Measurements from ENCODE around the gene SLC15A3.
"Not testable (repeated sequence)": the region's sequence is repeated elsewhere in the genome, so short reads cannot be mapped to it uniquely, and the experiment has no call there.

Gene SLC15A3

GRCh38 chr11:60977836-60978235 lies 25.9 kb upstream of the SLC15A3 start (continued):
- no peak for TF ChIP-seq OSR1 (CRISPR knock-in tag; IDR thresholded peaks at IDR 0.05)
- no peak for TF ChIP-seq ZNF565 (CRISPR knock-in tag; conservative IDR thresholded peaks at IDR 0.05; ENCODE audit: low read depth)
- no peak for TF ChIP-seq RARB (CRISPR knock-in tag; IDR thresholded peaks at IDR 0.05)
- TF ChIP-seq SNAI2 (CRISPR knock-in tag; IDR thresholded peaks at IDR 0.05): no peak

- TF ChIP-seq BACH2 (CRISPR knock-in tag; IDR thresholded peaks at IDR 0.05; ENCODE audit: borderline replicate concordance): no peak
- TF ChIP-seq POU6F1 (CRISPR knock-in tag; IDR thresholded peaks at IDR 0.05; ENCODE audit: borderline replicate concordance, low read depth): no peak
- no peak for TF ChIP-seq ZNF565 (CRISPR knock-in tag; conservative IDR thresholded peaks at IDR 0.05; ENCODE audit: low read depth)
- no peak for TF ChIP-seq CSDC2 (CRISPR knock-in tag; IDR thresholded peaks at IDR 0.05)
- no peak for TF ChIP-seq PPARA (CRISPR knock-in tag; IDR thresholded peaks at IDR 0.05; ENCODE audit: borderline replicate concordance)
- TF ChIP-seq TOX (CRISPR knock-in tag; IDR thresholded peaks at IDR 0.05; ENCODE audit: borderline replicate concordance): no peak
- TF ChIP-seq ZNF8 (CRISPR knock-in tag; IDR thresholded peaks at IDR 0.05): no peak
- TF ChIP-seq SNAI2 (CRISPR knock-in tag; IDR thresholded peaks at IDR 0.05): no peak
- TF ChIP-seq ESRRG (CRISPR knock-in tag; IDR thresholded peaks at IDR 0.05): no peak
- no peak for TF ChIP-seq TCF4 (CRISPR knock-in tag; IDR thresholded peaks at IDR 0.05; ENCODE audit: borderline replicate concordance)
- TF ChIP-seq PATZ1 (CRISPR knock-in tag; IDR thresholded peaks at IDR 0.05; ENCODE audit: borderline replicate concordance): no peak
- TF ChIP-seq ARNTL (CRISPR knock-in tag; IDR thresholded peaks at IDR 0.05; ENCODE audit: borderline replicate concordance, low read depth): no peak
- TF ChIP-seq TSHZ2 (CRISPR knock-in tag; IDR thresholded peaks at IDR 0.05): no peak
- no peak for TF ChIP-seq ZFP30 (CRISPR knock-in tag; IDR thresholded peaks at IDR 0.05)
- TF ChIP-seq OSR1 (CRISPR knock-in tag; IDR thresholded peaks at IDR 0.05): no peak
- TF ChIP-seq ZFP3 (CRISPR knock-in tag; IDR thresholded peaks at IDR 0.05): no peak
- no peak for ATAC-seq
Observed at GRCh38 chr11:60977224-60977623, 25.2 kb upstream of the SLC15A3 start.

GRCh38 chr11:60974726-60975125 lies 22.8 kb upstream of the SLC15A3 start:
- TF ChIP-seq TCF4 (CRISPR knock-in tag; IDR thresholded peaks at IDR 0.05; ENCODE audit: borderline replicate concordance): no peak
- no peak for TF ChIP-seq PPARA (CRISPR knock-in tag; IDR thresholded peaks at IDR 0.05; ENCODE audit: borderline replicate concordance)
- TF ChIP-seq BACH2 (CRISPR knock-in tag; IDR thresholded peaks at IDR 0.05; ENCODE audit: borderline replicate concordance): no peak
- TF ChIP-seq ZC3H10 (CRISPR knock-in tag; IDR thresholded peaks at IDR 0.05): no peak
- TF ChIP-seq ARNTL (CRISPR knock-in tag; IDR thresholded peaks at IDR 0.05; ENCODE audit: borderline replicate concordance, low read depth): no peak
- no peak for TF ChIP-seq CSRNP3 (CRISPR knock-in tag; IDR thresholded peaks at IDR 0.05)
- no peak for TF ChIP-seq TSHZ2 (CRISPR knock-in tag; IDR thresholded peaks at IDR 0.05)
- TF ChIP-seq ZFP30 (CRISPR knock-in tag; IDR thresholded peaks at IDR 0.05): no peak
- no peak for TF ChIP-seq GLIS3 (CRISPR knock-in tag; IDR thresholded peaks at IDR 0.05)
- no peak for TF ChIP-seq ZNF70 (CRISPR knock-in tag; IDR thresholded peaks at IDR 0.05)
- no peak for TF ChIP-seq ISL1 (CRISPR knock-in tag; IDR thresholded peaks at IDR 0.05)
- no peak for ATAC-seq

- not testable (repeated sequence) for ATAC-seq
Observed at GRCh38 chr11:60974316-60974715, 22.3 kb upstream of the SLC15A3 start.
